SJSA1 (cell line): ENCODE measurements around the gene WRAP73. TPM values are rescaled to one million over a fixed set of nuclear protein-coding genes. Genes with fewer than 3 reads are reported as not detected.
"Not testable (repeated sequence)": the region's sequence is repeated elsewhere in the genome, so short reads cannot be mapped to it uniquely, and the experiment has no call there.

Source experiments
- DNase-seq, 2 experiments: peaks; one replicate each; pipeline ENCODE4 v3.0.0-alpha.2; 2015 to 2020; ENCODE audit warnings: low spot score in 2 of 2, low read depth in 1 of 2
- H3K27ac ChIP-seq: fragments of 250-450 bp; sonication (Bioruptor Pico); 2 replicates; pipeline ENCODE4 v1.5.1; 2020; ENCODE audit warnings: mild to moderate bottlenecking, moderate library complexity
- H3K27me3 ChIP-seq: fragments of 250-450 bp; sonication (Bioruptor Pico); replicated peaks from 2 replicates; pipeline ENCODE4 v1.5.1; 2020; ENCODE audit warnings: mild to moderate bottlenecking, moderate library complexity
- H3K36me3 ChIP-seq: fragments of 250-450 bp; sonication (Bioruptor Pico); 2 replicates; pipeline ENCODE4 v1.5.1; 2020; ENCODE audit warnings: mild to moderate bottlenecking
- H3K4me1 ChIP-seq: fragments of 250-450 bp; sonication (Bioruptor Pico); replicated peaks from 2 replicates; pipeline ENCODE4 v1.6.1; 2021; ENCODE audit warnings: mild to moderate bottlenecking
- H3K4me3 ChIP-seq: fragments of 250-450 bp; sonication (Bioruptor Pico); 2 replicates; pipeline ENCODE4 v1.5.1; 2020; ENCODE audit warnings: mild to moderate bottlenecking
- H3K9me3 ChIP-seq: fragments of 250-450 bp; sonication (Bioruptor Pico); replicated peaks from 2 replicates; pipeline ENCODE4 v1.5.1; 2020; ENCODE audit warnings: mild to moderate bottlenecking
- total RNA-seq: library from RNA; depleted of rRNA; stranded (reverse); fragments of >200 nt; shearing (Covaris generic); gene quantifications from 2 replicates; pipeline ENCODE4 v1.2.3, GENCODE V29; 2014; rRNA removed

Gene WRAP73
- total RNA-seq, 1 experiment from 2014 or later: 23.7 TPM

GRCh38 chr1:3584915-3585314, 65.0 kb downstream of the WRAP73 start:
- Histone ChIP-seq H3K27me3 (peaks cover 4% of the 10 kb centered on the region; the same call in 1 of the 2 replicates), H3K4me1 (no peaks in the 10 kb centered on the region), H3K27ac (no peak overlapping the region)

GRCh38 chr1:3583751-3584150, 66.2 kb downstream of the WRAP73 start:
- H3K36me3 ChIP-seq, H3K27me3 ChIP-seq, H3K4me3 ChIP-seq, H3K27ac ChIP-seq, H3K9me3 ChIP-seq, DNase-seq, H3K4me1 ChIP-seq: not testable (repeated sequence)

More at GRCh38 chr1:3584915-3585314, 65.0 kb downstream of the WRAP73 start:
- Histone ChIP-seq H3K36me3 (no peaks in the 10 kb centered on the region), H3K4me3 (no peak overlapping the region), H3K9me3 (no peaks in the 10 kb centered on the region)
- DNase-seq: no peak

DNA sequence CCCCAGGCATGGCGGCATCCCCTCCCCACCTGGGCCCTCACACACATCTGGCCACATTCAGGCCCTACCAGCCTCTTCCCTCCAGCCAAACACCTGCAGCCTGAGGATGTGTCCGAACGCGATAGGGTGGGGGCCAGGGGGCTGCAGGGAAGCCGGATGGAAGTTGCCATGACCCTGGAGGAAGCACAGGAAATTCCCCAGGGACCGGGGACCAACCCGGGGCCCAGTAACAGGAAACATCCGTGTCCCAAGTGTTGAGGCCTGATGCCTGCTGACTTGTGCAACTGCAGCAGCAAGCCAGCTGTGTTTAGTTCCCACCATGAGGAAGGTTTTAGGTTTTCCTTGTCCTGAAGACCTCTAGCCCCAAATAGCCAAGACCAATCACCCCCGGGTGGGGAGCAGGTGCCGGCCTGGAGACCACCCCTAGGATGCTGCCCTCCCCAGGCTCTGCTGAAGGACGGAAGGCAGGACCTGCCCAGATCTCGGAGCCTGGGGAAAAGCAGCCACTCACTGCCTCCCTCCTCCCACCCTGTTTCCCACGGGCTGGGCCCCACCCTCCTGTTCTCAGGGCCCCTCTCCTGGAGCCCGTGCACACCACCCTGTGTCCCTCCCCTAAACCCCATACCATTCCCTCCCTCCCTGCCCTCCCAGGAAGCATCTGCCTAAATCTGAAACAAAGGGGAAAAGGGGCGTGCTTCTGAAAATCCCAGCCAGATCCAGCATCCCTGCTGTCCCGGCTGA, 68.4 kb downstream of the WRAP73 start:
- no peak overlapping the region for H3K27ac ChIP-seq
- H3K36me3 ChIP-seq: no peaks in the 10 kb centered on the region
- H3K4me1 ChIP-seq: no peaks in the 10 kb centered on the region
- no peaks in the 10 kb centered on the region for H3K9me3 ChIP-seq
- DNase-seq: no peak
- no peak overlapping the region for H3K4me3 ChIP-seq
- H3K27me3 ChIP-seq: peaks cover 4% of the 10 kb centered on the region; the same call in 1 of the 2 replicates

Other genes starting within 250 kb of the WRAP73 start
- gene ARHGEF16, start 195.4 kb downstream of the WRAP73 start, total RNA-seq: 34.9 and 46.6 TPM in 2 replicates
- 2.0 and 2.2 TPM in 2 replicates for gene MEGF6, start 38.6 kb downstream of the WRAP73 start, total RNA-seq
- 6.6 and 17.4 TPM in 2 replicates for gene TPRG1L, start 25.1 kb downstream of the WRAP73 start, total RNA-seq
- gene TP73, start 2.4 kb upstream of the WRAP73 start, total RNA-seq: 2.2 and 3.4 TPM in 2 replicates
- not detected in 2 replicates for gene CCDC27, start 102.3 kb upstream of the WRAP73 start, total RNA-seq
- gene SMIM1, start 122.6 kb upstream of the WRAP73 start, total RNA-seq: not detected in 2 replicates
- 46.4 and 70.8 TPM in 2 replicates for gene LRRC47, start 146.4 kb upstream of the WRAP73 start, total RNA-seq
- 14.8 and 51.1 TPM in 2 replicates for gene CEP104, start 207.1 kb upstream of the WRAP73 start, total RNA-seq
- gene DFFB, start 207.4 kb upstream of the WRAP73 start, total RNA-seq: 2.8 and 11.9 TPM in 2 replicates